Measurements from ENCODE around the gene TCEANC2. TPM values are rescaled to one million over a fixed set of nuclear protein-coding genes. Genes with fewer than 3 reads are reported as not detected.

Gene TCEANC2
- total RNA-seq, 1 experiment from 2014 or later: 2.3 TPM

- no peak for DNase-seq (ENCODE audit: extremely low read depth, low read depth)
Measured at GRCh38 chr1:54110996-54111395, 57.6 kb downstream of the TCEANC2 start.

GRCh38 chr1:54111624-54112023 is 58.2 kb downstream of the TCEANC2 start:
- DNase-seq (ENCODE audit: extremely low read depth, low read depth): no peak

GRCh38 chr1:54112027-54112426 is 58.6 kb downstream of the TCEANC2 start:
- DNase-seq (ENCODE audit: extremely low read depth, low read depth): no peak

GRCh38 chr1:54112705-54113368 is 59.4 kb downstream of the TCEANC2 start:
- DNase-seq (ENCODE audit: extremely low read depth, low read depth): no peak

- DNase-seq (ENCODE audit: extremely low read depth, low read depth): no peak
Measured at GRCh38 chr1:54114001-54114400, 60.6 kb downstream of the TCEANC2 start.

- no peak for DNase-seq (ENCODE audit: extremely low read depth, low read depth)
Measured at GRCh38 chr1:54114955-54115354, 61.5 kb downstream of the TCEANC2 start.

DNA sequence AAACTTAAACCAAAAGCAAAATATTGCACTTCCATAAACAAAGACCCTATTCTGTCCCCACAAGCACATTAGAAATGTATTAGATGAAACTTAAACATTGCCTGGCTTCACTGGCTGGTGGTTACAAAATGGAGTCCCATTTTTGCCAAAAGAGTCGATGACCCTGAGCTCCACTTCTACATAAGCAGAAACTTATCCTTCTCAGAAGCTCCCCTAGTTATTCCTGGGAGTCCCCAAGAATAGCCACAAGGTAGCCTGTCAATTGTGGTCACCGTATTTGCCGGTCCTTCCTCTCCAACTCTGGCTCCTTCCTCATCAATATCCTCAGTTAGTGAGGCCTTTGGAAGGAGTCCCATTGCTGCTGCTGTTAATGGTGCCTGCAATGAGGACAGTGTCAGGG is 62.1 kb downstream of the TCEANC2 start:
- no peak for DNase-seq (ENCODE audit: extremely low read depth, low read depth)

DNA sequence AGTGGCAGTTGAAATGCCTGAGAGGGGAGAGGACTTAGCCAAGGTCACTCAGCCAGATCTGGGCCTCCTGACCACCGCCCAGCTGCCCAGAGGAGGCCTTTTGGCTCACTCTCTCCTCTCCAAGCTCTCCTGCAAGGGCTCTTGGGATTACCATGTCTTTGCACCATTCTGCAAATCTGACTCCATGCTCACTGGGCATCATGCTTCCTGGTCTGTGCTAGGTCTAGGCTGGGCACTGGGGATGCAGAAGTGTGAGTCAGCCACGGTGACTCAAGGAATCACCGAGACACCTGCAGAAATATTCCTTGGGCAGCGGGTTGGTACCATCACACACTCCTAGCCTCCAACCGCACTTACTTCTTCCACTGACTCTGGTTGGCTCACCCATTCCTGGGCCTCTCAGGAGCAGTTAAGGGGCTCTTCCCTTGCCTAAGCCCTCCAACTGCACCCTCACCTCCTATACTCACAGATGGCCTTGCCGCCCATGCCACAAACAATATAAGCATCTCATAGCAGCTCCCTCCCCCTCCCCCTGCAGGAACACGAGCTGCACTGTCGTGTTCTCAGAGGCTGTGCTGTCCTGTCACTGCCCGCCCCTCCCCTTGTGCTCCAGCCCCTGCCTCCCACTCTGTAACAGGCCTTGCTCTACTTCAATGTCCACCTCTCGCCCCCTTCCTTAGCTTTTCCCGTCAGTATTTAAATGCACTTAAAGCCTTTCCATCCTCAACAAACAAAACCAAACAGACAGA is 64.6 kb downstream of the TCEANC2 start:
- no peak for DNase-seq (ENCODE audit: extremely low read depth, low read depth)

DNA sequence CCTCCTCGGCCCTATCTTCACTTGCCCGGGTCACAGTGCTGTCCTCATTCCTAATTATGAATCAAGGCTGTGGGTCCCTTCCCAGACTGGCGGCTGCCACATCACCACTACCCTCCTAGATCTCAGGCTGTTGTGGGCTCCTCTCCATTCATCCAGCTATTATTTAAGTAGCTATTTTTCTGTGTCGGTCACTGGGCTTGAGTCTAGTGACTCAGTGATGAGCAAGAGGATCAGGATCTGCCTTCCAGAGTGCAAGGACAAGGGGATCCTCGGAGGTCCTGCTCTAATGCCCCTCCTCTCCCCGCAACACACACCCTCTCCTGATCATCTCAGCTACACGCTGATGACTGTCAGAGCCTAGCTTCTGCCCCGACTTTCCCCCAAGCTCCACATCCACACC is 65.3 kb downstream of the TCEANC2 start:
- DNase-seq (ENCODE audit: extremely low read depth, low read depth): no peak

DNA sequence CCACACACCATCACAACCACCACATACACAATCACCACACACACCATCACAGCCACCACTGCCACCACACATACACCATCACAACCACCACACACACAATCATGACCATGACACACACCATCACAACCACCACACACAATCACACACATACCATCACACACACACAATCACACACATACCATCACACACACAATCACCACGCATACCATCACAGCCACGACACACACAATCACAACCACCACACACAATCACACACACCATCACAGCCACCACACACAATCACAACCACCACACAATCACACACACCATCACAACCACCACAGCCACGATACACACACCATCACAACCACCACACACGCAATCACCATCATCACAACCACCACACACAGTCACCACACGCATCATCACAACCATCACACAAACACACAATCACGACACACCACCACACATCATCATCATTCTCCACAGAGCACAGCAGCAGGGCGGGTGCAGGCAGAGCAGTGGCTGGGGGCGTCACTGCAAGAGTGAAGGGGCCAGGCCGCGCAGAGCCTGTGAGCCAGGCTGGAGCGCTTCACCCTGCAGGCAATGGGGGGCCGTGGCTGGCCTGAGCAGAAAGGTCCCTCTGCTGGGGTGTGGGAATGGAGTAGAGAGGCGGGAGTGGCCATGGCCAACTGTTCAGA is 66.8 kb downstream of the TCEANC2 start:
- no peak for DNase-seq (ENCODE audit: extremely low read depth, low read depth)

DNA sequence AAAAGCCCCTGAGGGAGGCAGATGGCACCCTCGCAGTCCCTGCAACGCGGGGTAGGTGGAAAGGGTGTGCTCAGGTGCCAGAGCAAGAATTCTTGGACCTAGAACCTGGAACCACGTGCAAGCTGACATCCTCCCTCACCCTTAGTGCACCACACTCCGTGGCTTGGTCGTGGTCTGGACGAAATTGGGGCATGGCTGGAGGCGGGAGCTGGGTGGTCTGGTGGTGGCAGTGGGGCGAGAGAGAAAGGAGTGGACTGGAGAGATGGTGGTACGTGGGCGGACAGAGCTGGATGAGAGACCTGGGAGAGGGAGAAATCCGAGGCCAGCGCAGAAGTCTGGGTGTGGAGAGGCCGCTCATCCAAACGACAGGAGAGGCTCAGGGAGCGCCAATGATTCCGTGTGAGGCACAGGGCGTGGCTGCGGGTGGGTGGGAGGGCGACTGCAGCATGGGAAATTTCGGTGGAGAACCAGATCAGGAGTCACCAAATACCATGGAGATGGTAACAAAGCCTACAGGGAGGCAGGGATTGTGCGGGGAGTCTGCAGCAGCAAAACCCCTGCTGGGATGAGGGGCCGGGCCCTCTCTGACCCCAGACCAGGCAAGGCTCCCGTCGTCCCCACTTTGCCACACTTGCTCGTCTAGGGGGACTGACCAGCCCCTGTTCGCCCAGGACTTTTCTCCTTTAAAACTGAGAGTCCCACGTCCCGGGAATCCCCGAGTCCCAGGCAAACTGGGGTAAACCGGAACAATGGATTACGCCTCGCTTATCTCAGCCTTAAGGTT is 67.5 kb downstream of the TCEANC2 start:
- DNase-seq (ENCODE audit: extremely low read depth, low read depth): no peak

DNA sequence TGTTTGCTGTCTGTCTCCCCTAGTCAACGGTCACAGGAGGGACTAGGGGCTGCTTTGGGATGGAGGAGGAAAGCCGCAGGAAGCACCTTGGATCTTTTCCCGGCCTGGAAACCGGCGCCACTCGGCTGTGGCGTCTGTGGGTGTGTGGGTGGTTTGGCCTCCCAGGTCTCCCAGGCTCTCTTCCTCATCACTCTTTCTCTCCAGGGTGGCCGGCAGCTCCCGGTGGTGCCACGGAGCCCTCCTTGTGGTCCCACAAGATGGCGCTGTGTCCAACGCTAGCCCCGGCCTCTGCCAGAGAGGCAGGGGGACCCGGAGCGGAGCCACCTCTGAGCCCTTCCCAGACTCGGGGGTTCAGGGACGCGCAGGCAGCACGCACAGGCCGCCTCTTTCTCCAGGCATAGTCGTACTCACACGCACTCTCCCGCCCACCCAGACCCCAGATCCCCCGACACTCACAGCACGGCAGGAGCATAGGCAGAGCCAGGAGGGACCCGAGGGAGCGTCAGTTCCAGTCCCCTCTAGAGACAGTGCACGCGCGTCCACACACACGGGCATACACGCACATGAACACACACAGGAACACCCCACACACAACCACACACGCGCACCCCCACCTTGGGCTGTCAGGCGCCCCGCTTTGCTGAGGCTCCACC is 68.2 kb downstream of the TCEANC2 start:
- DNase-seq (ENCODE audit: extremely low read depth, low read depth): peak; percentile 49

DNA sequence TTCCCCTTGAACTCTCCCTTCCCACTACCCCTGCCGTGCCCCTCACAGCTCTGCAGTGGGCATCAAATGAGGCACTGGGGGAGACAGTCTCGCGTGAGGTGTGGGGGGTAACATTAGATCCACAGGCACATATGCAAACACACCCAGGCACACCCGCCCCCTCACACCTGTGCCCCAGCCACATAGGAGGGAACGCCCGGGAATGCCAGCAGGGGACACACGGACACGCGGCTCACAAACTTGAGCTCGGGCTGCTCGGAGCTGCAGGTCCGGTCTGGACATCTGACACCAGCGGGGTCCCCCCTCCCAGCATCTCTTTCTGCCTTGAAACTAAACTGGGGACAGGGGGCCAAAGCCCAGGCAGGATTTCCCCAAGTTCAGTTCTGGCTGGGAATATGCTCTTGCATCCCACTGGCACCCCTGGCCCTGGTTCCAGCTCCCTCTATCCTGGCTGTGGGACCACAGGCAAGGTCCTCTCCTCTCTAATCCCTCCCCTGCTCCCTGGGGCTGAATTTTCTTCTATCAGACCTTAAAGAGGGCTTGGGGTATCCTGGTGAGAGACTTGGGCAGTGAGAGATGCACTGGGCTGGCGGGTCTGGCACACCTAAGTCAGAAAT is 68.8 kb downstream of the TCEANC2 start:
- DNase-seq (ENCODE audit: extremely low read depth, low read depth): no peak

- no peak for DNase-seq (ENCODE audit: extremely low read depth, low read depth)
Measured at GRCh38 chr1:54122992-54123391, 69.6 kb downstream of the TCEANC2 start.

DNA sequence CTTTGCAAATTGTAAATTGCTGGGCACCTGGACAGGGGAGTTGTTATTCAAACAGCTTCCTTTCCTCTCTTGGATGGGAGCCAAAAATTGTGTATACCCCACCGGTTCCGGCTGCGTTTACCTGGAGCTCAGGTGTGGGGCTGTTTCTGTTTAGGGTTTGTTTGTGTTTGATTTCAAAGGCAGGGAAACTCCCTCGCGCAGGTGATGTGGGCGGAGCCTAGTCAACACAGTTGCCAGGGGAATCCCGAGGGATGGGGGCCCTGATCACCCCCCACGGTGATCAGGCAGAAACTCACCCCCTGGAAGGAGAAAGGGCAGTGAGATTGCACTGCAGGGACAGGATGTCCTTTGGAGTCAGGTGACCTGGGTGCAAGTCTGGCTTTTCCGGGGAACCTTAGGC is 71.1 kb downstream of the TCEANC2 start:
- DNase-seq (ENCODE audit: extremely low read depth, low read depth): no peak

DNA sequence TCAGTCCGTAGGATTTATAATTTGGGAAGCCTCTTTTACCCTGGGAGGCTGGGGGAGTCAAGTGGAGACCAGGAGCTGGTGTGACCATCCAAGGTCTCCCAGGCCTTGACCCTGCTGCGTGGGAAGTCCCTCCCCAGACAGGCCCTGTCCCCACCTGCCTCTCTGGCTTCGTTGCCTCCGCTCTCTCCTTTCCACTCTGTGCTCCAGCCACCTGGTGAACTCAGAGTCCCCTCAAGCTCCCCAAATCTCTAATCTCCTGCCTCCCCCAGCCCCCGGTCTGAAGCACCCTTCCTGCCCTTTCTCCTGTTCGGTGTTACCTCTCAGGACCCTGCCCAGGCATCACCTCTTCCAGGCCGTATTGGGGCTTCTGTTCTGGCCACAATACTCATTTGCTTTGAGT is 71.5 kb downstream of the TCEANC2 start:
- no peak for DNase-seq (ENCODE audit: extremely low read depth, low read depth)

DNA sequence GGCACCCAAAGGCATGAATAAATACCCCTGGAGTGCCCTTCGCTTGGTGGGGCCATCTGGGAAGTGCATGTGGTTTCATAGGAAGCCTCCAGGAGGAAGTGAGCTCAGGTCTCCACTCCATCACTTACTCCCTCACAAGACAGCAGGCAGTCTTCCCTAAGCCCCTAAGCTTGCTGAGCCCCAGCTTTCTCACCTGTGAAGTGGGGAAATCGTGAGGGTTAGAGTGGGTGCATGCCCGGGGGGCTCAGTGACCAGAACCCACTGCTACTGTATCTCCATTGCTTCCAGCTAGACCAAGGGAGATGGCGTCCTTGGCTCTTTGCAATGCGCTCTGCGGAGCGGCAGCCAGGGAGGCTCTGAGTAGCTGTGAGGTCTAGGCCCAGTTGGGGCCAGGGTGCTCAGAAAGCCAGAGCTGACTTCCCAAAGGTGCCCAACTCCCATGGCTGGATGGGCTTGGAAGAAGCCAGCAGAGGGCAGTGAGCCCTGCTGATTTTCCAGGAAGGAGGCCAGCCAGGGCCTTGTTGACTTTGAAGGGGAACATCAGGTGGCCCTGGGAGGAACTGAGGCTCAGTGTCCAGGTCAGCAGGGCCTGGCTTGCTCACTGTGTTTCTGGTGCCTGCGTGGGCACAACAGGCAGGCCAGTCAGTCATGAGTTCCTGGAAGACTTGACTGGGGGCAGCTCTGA is 72.1 kb downstream of the TCEANC2 start:
- DNase-seq (ENCODE audit: extremely low read depth, low read depth): no peak

- no peak for DNase-seq (ENCODE audit: extremely low read depth, low read depth)
Measured at GRCh38 chr1:54126271-54126815, 72.9 kb downstream of the TCEANC2 start.

DNA sequence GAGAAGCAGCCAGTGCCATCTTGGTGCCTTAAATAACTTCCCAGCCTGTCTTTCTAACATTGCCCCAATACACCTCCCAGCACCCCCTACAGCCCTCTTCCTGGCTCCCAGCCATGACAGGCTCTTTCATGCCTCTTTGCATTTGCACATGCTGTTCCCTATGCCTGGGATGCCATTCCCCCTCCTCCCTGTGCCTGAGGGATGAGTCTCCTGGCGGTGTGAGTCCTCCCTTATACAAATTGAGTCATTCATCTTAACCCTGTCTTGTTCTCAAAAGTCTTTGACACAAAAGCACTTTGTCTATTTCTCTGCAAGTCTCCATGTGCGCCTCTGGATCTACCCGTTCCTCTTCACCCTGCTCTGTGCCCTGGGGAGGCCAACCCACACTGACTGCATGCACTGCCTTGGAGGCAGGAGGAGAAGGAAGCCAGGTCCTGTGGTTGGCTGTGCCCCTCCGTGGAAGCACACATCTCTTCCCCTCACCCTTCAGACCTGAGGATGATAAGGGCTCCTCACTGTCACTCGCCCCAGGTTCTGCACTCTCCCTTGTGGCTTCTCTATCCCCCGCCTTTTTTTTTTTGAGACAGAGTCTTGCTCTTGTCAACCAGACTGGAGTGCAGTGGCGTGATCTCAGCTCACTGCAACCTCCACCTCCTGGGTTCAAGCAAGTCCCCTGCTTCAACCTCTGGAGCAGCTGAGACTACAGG is 74.3 kb downstream of the TCEANC2 start:
- no peak for DNase-seq (ENCODE audit: extremely low read depth, low read depth)
